Lower leg skin (tissue), 3 donors: ENCODE measurements around the gene USP25.

ENCODE experiments used
- POLR2A ChIP-seq, 2 donors: fragments of 450-650 bp; IDR thresholded peaks; one replicate each; pipeline ENCODE4 v1.6.1; 2016 to 2017; ENCODE audit warnings: antibody characterized with exemption in 2 of 2, mild to moderate bottlenecking in 1 of 2, moderate library complexity in 1 of 2
- TF ChIP-seq, protein P1 (sequence below), 3 donors: fragments of 450-650 bp; IDR thresholded peaks; one replicate each; pipeline ENCODE4 v1.5.1; 2016; ENCODE audit warnings: antibody characterized with exemption in 3 of 3, mild to moderate bottlenecking in 3 of 3, moderate library complexity in 2 of 3

- TF ChIP-seq, protein P1, sequence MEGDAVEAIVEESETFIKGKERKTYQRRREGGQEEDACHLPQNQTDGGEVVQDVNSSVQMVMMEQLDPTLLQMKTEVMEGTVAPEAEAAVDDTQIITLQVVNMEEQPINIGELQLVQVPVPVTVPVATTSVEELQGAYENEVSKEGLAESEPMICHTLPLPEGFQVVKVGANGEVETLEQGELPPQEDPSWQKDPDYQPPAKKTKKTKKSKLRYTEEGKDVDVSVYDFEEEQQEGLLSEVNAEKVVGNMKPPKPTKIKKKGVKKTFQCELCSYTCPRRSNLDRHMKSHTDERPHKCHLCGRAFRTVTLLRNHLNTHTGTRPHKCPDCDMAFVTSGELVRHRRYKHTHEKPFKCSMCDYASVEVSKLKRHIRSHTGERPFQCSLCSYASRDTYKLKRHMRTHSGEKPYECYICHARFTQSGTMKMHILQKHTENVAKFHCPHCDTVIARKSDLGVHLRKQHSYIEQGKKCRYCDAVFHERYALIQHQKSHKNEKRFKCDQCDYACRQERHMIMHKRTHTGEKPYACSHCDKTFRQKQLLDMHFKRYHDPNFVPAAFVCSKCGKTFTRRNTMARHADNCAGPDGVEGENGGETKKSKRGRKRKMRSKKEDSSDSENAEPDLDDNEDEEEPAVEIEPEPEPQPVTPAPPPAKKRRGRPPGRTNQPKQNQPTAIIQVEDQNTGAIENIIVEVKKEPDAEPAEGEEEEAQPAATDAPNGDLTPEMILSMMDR (IDR thresholded peaks at IDR 0.05): no peak
- TF ChIP-seq POLR2A (IDR thresholded peaks at IDR 0.05): no peak
Observed at GRCh38 chr21:15764878-15765277, 35.1 kb downstream of the USP25 start.
